IMR-90 (cell line): ENCODE data around the gene GALNT3. TPM values are rescaled to one million over a fixed set of nuclear protein-coding genes. Genes with fewer than 3 reads are reported as not detected.

Experiments
- ATAC-seq: fragments of 200-7000 bp; cut with Tn5 transposase; 2 replicates; pipeline ENCODE4 v1.9.1; 2020; ENCODE audit warnings: low read depth, mild to moderate bottlenecking, moderate library complexity
- BruUV-seq: library from RNA; stranded (reverse); fragments of 400-500 nt; replicated peaks from 2 replicates; lab custom pipeline; 2021; lab: Mats Ljungman, UMichigan
- CTCF ChIA-PET: fragments of 300-600 bp; formaldehyde crosslinking; extraction: SDS; loops from one replicate; lab custom pipeline; 2021; ENCODE audit warnings: antibody characterized with exemption; lab: Yijun Ruan, JAX
- POLR2A ChIA-PET: fragments of 300-600 bp; sonication (Branson Sonifier 250); formaldehyde crosslinking; loops from one replicate; lab custom pipeline; 2022; ENCODE audit warnings: antibody characterized with exemption; ENCODE audit not compliant: unreplicated experiment; lab: Charles Lee
- DNase-seq: peaks from one replicate; pipeline ENCODE4 v3.0.0; 2013
- H2AFZ ChIP-seq: replicated peaks from 2 replicates; pipeline ENCODE3; 2013; ENCODE audit warnings: low read length, mild to moderate bottlenecking; ENCODE audit not compliant: poor library complexity
- H2AK5ac ChIP-seq: 2 replicates; pipeline ENCODE4 v1.6.1; 2013; ENCODE audit warnings: low read depth, low read length, inconsistent platforms
- H2AK9ac ChIP-seq: replicated peaks from 2 replicates; pipeline ENCODE3; 2013; ENCODE audit warnings: mild to moderate bottlenecking, low read depth, low read length, moderate library complexity; ENCODE audit not compliant: poor library complexity
- H2BK120ac ChIP-seq: 2 replicates; pipeline ENCODE4 v1.6.1; 2013; ENCODE audit warnings: low read depth, low read length, inconsistent platforms
- H2BK15ac ChIP-seq: 3 replicates; pipeline ENCODE4 v1.6.1; 2013; ENCODE audit warnings: low read depth, low read length, inconsistent platforms
- H2BK20ac ChIP-seq: 2 replicates; pipeline ENCODE4 v1.6.1; 2013; ENCODE audit warnings: low read depth, mild to moderate bottlenecking, inconsistent platforms, low read length, moderate library complexity
- H2BK5ac ChIP-seq: 2 replicates; pipeline ENCODE4 v1.6.1; 2013; ENCODE audit warnings: mild to moderate bottlenecking, low read depth, low read length, inconsistent platforms; ENCODE audit not compliant: poor library complexity, severe bottlenecking
- H3K14ac ChIP-seq: replicated peaks from 2 replicates; pipeline ENCODE4 v1.6.1; 2013; ENCODE audit warnings: low read depth, low read length, inconsistent platforms
- H3K18ac ChIP-seq: 2 replicates; pipeline ENCODE4 v1.6.1; 2013; ENCODE audit warnings: low read depth, low read length, control low read depth
- H3K23ac ChIP-seq: 2 replicates; pipeline ENCODE4 v1.6.1; 2013; ENCODE audit warnings: low read depth, low read length, inconsistent platforms
- H3K27ac ChIP-seq: 2 replicates; pipeline ENCODE4 v1.5.1; 2013; ENCODE audit warnings: mild to moderate bottlenecking, control low read depth, low read length; ENCODE audit not compliant: insufficient read depth
- H3K27me3 ChIP-seq: 2 replicates; pipeline ENCODE4 v1.6.1; 2013; ENCODE audit warnings: low read length; ENCODE audit not compliant: control insufficient read depth, insufficient read depth
- H3K36me3 ChIP-seq: 2 replicates; pipeline ENCODE4 v1.6.1; 2013; ENCODE audit warnings: low read length, mixed read lengths; ENCODE audit not compliant: control insufficient read depth, insufficient read depth
- H3K4ac ChIP-seq: 2 replicates; pipeline ENCODE4 v1.6.1; 2013; ENCODE audit warnings: low read depth, low read length, inconsistent platforms
- H3K4me1 ChIP-seq: 2 replicates; pipeline ENCODE4 v1.6.1; 2013; ENCODE audit warnings: low read length, mixed read lengths; ENCODE audit not compliant: control insufficient read depth, insufficient read depth
- H3K4me2 ChIP-seq: 2 replicates; pipeline ENCODE4 v1.6.1; 2013; ENCODE audit warnings: low read depth, mild to moderate bottlenecking, control low read depth, low read length, moderate library complexity
- H3K4me3 ChIP-seq: 2 replicates; pipeline ENCODE4 v1.5.1; 2013; ENCODE audit warnings: low read depth, mild to moderate bottlenecking, control low read depth, low read length, moderate library complexity; ENCODE audit not compliant: insufficient read depth
- H3K56ac ChIP-seq: 2 replicates; pipeline ENCODE4 v1.6.1; 2013; ENCODE audit warnings: low read length, inconsistent platforms; ENCODE audit not compliant: insufficient read depth; ENCODE audit errors: extremely low read depth
- H3K79me1 ChIP-seq, 2 experiments: 2 replicates each; pipeline ENCODE4 v1.6.1; 2013; ENCODE audit warnings: low read length in 2 of 2, inconsistent platforms in 1 of 2, low read depth in 1 of 2
- H3K9ac ChIP-seq: 2 replicates; pipeline ENCODE4 v1.6.1; 2013; ENCODE audit warnings: low read depth, low read length, control low read depth
- H3K9me1 ChIP-seq: 2 replicates; pipeline ENCODE4 v1.6.1; 2013; ENCODE audit warnings: low read length, inconsistent platforms; ENCODE audit not compliant: insufficient read depth
- H3K9me3 ChIP-seq: 2 replicates; pipeline ENCODE4 v1.6.1; 2013; ENCODE audit warnings: low read length; ENCODE audit not compliant: control insufficient read depth, insufficient read depth
- H4K20me1 ChIP-seq: 2 replicates; pipeline ENCODE4 v1.6.1; 2013; ENCODE audit warnings: low read length, inconsistent platforms; ENCODE audit not compliant: insufficient read depth
- H4K5ac ChIP-seq: 2 replicates; pipeline ENCODE4 v1.6.1; 2013; ENCODE audit warnings: mild to moderate bottlenecking, low read depth, low read length, control low read depth
- H4K8ac ChIP-seq, 2 experiments: 2 replicates each; pipeline ENCODE4 v1.6.1; 2013; ENCODE audit warnings: low read depth in 2 of 2, low read length in 2 of 2, control low read depth in 1 of 2, inconsistent platforms in 1 of 2
- H4K91ac ChIP-seq: 2 replicates; pipeline ENCODE4 v1.6.1; 2013; ENCODE audit warnings: low read depth, low read length, inconsistent platforms; ENCODE audit not compliant: insufficient read depth
- CEBPB ChIP-seq: IDR thresholded peaks from 2 replicates; pipeline ENCODE4 v1.6.1; 2012; ENCODE audit warnings: low read depth, low read length, improper control_type of control experiment
- CHD1 ChIP-seq: IDR thresholded peaks from 2 replicates; pipeline ENCODE4 v1.6.1; 2012; ENCODE audit warnings: low read depth, low read length, improper control_type of control experiment
- CTCF ChIP-seq: conservative IDR thresholded peaks from 2 replicates; pipeline ENCODE4 v1.5.1; 2012; ENCODE audit warnings: mild to moderate bottlenecking, low read depth, low read length, improper control_type of control experiment
- FOS ChIP-seq: fragments of 150-350 bp; IDR thresholded peaks from 2 replicates; pipeline ENCODE4 v1.6.1; 2016; ENCODE audit warnings: low read depth, low read length
- MAZ ChIP-seq: IDR thresholded peaks from 2 replicates; pipeline ENCODE4 v1.6.1; 2012; ENCODE audit warnings: low read depth, mild to moderate bottlenecking, low read length, improper control_type of control experiment, moderate library complexity, borderline replicate concordance
- NFE2L2 ChIP-seq: fragments of 150-350 bp; IDR thresholded peaks from 2 replicates; pipeline ENCODE4 v1.6.1; 2016; ENCODE audit warnings: low read depth, mild to moderate bottlenecking, low read length
- WGBS, 2 experiments: methylation state at CpG; one replicate each; pipeline versions ENCODE4 v1.1.5 to v1.1.7; 2013; ENCODE audit warnings: missing lambda C conversion rate in 2 of 2; ENCODE audit not compliant: insufficient read length in 1 of 2; ENCODE audit errors: extremely low coverage in 2 of 2; 5-methylcytosine and 5-hydroxymethylcytosine counted together
- dilution Hi-C: fragments of 300-500 bp; cut with HindIII; formaldehyde crosslinking; loops from one replicate; pipeline ENCODE4 v1.14.3; 2018; ENCODE audit warnings: low sequenced_read_pairs; ENCODE audit not compliant: unreplicated experiment
- in situ Hi-C: fragments of 300-500 bp; cut with MboI; formaldehyde crosslinking; loops from 3 replicates; pipeline ENCODE4 v1.14.3; 2019; ENCODE audit warnings: low sequenced_read_pairs, inconsistent platforms, mixed read lengths
- intact Hi-C: fragments of 100-400 bp; cut with micrococcal nuclease; formaldehyde crosslinking; loops from 2 replicates; pipeline ENCODE4 v1.10.0; 2022
- polyA plus RNA-seq, 3 experiments: library from polyadenylated mRNA; depleted of rRNA; stranded (reverse); fragments of >200 nt; gene quantifications; 2 replicates each; pipeline ENCODE4 v1.2.3, GENCODE V29; 2012; ENCODE audit warnings: low replicate concordance in 1 of 3
- total RNA-seq: library from RNA; depleted of rRNA; stranded (reverse); fragments of >200 nt; gene quantifications from 2 replicates; pipeline ENCODE4 v1.2.3, GENCODE V29; 2012

GALNT3 gene
- total and polyA plus RNA-seq, 2 of the 4 experiments (the other 2 are of a cell fraction) = 1.1 to 2.0 TPM

- Histone ChIP-seq H2BK120ac (no peak overlapping the region), H3K4ac (no peak overlapping the region), H3K56ac (no peak overlapping the region), H2AK9ac (no peak overlapping the region), H2BK20ac (no peak overlapping the region), H3K18ac (no peak overlapping the region), H4K8ac (peak overlapping the region in 1 of 2 experiments; percentile 4; a peak in 1 of 4 replicates), H2AFZ (peak overlapping the region; percentile 69), H2AK5ac (no peak overlapping the region), H4K5ac (no peak overlapping the region), H3K23ac (no peak overlapping the region), H2BK5ac (no peak overlapping the region), H3K27ac (no peak overlapping the region), H4K91ac (no peak overlapping the region), H4K20me1 (no peaks in the 10 kb centered on the region), H3K27me3 (peaks cover 6% of the 10 kb centered on the region; the same call in 1 of the 2 replicates), H3K36me3 (no peaks in the 10 kb centered on the region), H3K9me3 (no peaks in the 10 kb centered on the region), H3K9me1 (no peaks in the 10 kb centered on the region), H3K9ac (no peak overlapping the region), H3K79me1 (no peaks in the 10 kb centered on the region), H3K4me1 (peaks cover 2% of the 10 kb centered on the region; the same call in 1 of the 2 replicates), H3K14ac (no peak overlapping the region), H2BK15ac (no peak overlapping the region), H3K4me2 (peak overlapping the region; percentile 38), H3K4me3 (peak overlapping the region; percentile 47)
- dilution Hi-C loops = no loop called here
- 24% methylated on average over 5 of the region's 18 CpGs; no CpG with 5 or more reads in 1 of the 2 experiments for WGBS, 2 experiments
- ChIA-PET CTCF (interaction anchor here (1.2 kb wide), 1 partner anchor 19 kb away, joined by 3 read pairs; no protein-coding TSS in a partner anchor), POLR2A (no interaction called here)
- in situ Hi-C loops = no loop called here
- DNase-seq (peak; percentile 45), ATAC-seq (peak; percentile 30)
- TF ChIP-seq NFE2L2 = no peak
- no peak for TF ChIP-seq CTCF
- TF ChIP-seq CHD1 = no peak
- TF ChIP-seq FOS = no peak
- no peak for TF ChIP-seq MAZ
- TF ChIP-seq CEBPB = peak; percentile 50; the same call in 1 of the 2 replicates
- no TSS peak for BruUV-seq
- intact Hi-C loops = loop anchor here (5.0 kb wide), 1 partner anchor 63 kb away; no protein-coding TSS in a partner anchor
These were observed 485 bp upstream of the GALNT3 start for GRCh38 chr2:165794536-165794928.
